GM12874 (cell line): Measurements from ENCODE around the gene EGFLAM.

Experiments
- TF ChIP-seq, protein P1 (sequence below): IDR thresholded peaks from 2 replicates; pipeline ENCODE4 v1.5.1; 2011; ENCODE audit warnings: low read depth, mild to moderate bottlenecking, control low read depth, low read length, moderate library complexity; ENCODE audit not compliant: insufficient read depth

The EGFLAM gene

DNA sequence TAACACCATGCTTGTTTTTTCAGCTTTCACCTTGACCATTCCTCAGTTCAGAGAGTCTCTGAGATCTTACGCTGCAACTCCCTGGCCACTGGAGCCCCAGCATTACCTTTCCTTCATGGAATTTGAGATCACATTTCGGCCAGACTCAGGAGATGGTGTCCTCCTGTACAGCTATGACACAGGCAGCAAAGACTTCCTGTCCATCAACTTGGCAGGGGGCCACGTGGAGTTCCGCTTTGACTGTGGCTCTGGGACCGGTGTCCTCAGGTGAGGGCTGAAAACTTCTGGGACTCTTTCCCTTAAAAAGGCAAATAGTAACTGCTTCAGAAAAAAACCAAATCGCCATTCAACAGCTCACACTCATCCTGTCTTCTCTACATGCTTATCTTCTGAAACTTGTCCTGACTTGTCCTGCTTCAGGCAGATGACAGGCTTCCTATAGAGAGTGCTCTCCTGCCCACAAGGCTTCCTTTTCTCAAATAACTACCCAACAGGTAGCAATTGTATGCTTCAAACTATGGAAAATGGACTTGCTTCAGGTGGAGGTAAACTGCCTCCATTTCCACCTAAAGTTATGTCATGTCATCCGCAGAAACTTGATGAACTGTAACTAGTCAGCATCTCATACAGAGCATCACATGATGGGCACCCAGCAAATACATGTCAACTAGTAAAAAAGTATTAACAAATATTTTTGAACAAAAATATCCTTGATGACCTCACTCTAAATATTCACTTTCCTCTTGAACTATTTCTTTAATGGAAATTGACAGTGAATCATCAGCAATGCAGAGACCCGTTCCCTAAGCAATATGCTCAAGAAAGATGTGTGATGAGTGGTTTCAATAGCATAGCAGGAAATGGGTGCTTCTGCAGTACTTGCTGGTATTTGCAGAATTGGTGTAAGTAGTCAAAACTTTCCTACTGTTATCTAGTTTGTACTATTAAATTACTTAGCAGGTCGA is 168.9 kb downstream of the EGFLAM start:
- TF ChIP-seq, protein P1, sequence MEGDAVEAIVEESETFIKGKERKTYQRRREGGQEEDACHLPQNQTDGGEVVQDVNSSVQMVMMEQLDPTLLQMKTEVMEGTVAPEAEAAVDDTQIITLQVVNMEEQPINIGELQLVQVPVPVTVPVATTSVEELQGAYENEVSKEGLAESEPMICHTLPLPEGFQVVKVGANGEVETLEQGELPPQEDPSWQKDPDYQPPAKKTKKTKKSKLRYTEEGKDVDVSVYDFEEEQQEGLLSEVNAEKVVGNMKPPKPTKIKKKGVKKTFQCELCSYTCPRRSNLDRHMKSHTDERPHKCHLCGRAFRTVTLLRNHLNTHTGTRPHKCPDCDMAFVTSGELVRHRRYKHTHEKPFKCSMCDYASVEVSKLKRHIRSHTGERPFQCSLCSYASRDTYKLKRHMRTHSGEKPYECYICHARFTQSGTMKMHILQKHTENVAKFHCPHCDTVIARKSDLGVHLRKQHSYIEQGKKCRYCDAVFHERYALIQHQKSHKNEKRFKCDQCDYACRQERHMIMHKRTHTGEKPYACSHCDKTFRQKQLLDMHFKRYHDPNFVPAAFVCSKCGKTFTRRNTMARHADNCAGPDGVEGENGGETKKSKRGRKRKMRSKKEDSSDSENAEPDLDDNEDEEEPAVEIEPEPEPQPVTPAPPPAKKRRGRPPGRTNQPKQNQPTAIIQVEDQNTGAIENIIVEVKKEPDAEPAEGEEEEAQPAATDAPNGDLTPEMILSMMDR = no peak

DNA sequence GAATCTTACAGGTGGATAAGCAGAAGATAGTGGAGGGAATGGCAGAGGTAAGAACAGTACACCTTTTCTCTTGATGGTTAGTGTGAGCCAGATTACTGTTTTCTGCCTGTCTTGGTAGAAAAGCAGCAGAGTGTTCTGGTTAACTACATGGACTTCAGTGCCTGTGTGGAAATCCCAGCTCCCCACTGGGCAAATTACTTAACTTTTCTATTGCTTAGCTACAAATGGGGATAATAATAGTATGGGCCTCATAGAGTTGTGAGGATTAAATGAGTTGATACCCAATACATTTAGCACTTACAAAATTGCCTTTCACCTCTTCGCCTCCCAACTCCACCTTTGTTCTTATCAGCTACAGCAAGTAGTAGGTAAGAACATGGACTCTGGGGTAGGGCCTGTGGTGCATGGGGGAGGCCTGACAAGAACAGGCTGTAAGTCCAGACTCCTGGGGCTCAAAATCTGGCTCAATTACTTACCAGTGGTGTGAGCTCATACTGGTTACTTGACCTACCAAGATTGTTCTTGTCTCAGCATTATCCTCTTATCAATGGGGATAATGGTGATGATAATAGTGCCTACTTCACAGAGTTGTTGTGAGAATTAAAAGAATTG is 173.0 kb downstream of the EGFLAM start:
- TF ChIP-seq, protein P1 = no peak

GRCh38 chr5:38433160-38433861 is 175.0 kb downstream of the EGFLAM start:
- TF ChIP-seq, protein P1 = no peak

DNA sequence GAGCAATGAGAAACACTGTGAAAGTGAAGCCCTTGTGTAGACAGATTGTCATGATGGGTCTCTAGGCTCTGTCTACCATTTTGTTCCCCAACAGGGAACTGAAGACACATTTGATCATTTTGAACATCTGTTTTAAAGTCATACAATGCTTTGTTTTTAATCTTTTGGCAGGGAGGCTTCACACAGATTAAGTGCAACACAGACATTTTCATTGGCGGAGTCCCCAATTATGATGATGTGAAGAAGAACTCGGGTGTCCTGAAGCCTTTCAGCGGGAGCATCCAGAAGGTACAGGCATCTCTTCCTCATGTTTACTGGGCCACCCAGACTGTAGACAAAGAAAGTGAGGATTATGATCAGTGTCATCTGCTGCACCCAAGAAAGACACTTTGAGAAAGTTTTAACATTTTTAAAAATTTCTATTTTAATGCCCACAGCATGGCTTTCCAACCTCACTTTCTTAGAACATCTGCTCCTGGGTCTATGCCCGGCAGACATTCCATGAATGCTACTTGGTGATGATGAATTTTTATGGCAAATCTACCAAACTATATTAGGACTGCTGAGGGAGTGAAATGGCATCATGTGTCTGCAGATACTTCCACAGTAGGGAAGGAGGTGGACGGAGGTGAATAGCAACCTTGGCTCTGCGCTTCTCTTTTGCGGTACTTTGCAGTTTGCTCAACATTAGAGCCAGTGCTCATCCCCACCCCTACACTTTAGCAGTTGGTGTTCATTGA is 176.8 kb downstream of the EGFLAM start:
- TF ChIP-seq, protein P1 = no peak

DNA sequence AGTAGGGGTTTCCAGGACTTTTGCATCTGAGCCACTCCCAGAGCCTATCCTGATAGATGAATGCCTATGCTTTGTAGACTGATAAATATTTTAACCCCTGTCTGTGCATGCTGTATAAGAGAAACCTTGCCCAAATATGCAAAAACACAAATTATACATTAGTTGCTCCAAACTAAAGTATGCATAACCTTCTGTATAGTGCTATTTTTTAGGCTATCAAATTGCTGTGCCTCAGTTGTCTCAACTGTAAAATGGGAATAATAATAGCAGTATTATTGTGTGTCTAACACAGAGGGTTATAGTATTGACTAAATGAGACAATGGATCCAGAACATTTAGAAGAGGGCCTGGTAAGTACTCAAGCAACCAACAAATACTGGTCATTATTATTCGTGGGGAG is 180.4 kb downstream of the EGFLAM start:
- TF ChIP-seq, protein P1 = no peak

- TF ChIP-seq, protein P1 = peak; percentile 88
These were observed 183.3 kb downstream of the EGFLAM start for GRCh38 chr5:38441453-38442246.
